Fibroblast of the aortic adventitia (primary cell): ENCODE data around the gene TRPM1. TPM values are rescaled to one million over a fixed set of nuclear protein-coding genes. Genes with fewer than 3 reads are reported as not detected.

Source experiments
- DNase-seq: peaks from one replicate; pipeline ENCODE4 v3.0.0-alpha.2; 2010; ENCODE audit warnings: low read depth
- H3K4me3 ChIP-seq: 2 replicates; pipeline ENCODE4 v1.5.1; 2011; ENCODE audit warnings: low read depth, mild to moderate bottlenecking, control low read depth, low read length, moderate library complexity
- CTCF ChIP-seq: IDR thresholded peaks from 2 replicates; pipeline ENCODE4 v1.5.1; 2011; ENCODE audit warnings: mild to moderate bottlenecking, low read length, control low read depth, inconsistent platforms; ENCODE audit not compliant: insufficient read depth
- total RNA-seq: library from RNA; depleted of rRNA; stranded (reverse); fragments of >200 nt; gene quantifications from 2 replicates; pipeline ENCODE4 v1.2.3, GENCODE V29; 2012; ENCODE audit warnings: low replicate concordance

TRPM1 gene
- not detected in 2 replicates for total RNA-seq

DNA sequence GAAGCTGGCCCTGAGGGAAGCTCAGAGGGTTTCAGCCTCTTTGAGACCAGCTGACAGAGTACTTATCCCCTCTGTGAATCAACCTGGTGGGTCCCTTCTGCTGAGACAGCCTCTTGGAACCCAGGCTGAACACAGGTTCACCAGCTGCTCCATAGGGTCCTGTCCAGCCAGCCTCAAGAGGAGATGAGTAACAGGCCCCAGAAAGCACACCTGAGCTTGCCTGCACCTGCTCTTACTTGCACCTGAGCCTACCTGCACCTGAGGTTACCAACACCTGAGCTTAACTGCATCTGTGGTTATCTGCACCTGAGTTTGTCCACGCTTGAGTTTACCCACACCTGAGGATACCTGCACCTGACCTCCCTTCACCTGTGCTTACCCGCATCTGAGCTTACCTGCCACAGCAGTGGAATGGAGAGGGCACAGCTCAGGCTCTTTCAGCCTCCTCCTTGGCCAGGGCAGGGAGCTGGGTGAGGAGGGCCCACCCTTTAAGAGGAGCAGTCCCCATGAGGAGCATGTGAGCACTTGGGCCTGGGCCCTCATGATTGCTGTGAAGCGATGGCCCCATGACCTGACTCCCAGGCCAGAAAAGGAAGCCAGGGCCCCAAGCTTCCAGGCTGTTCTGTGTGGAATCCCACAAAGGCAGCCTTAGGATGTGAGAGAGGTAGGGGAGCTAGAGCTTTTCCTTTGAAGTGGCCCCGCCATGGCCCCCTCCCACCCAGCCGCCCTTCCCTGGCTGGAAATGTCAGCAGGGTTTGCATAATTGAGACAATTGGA lies at the start of gene TRPM1:
Gene TRPM1, minus strand, starts transcription at position 464 of the 777 bp plus-strand sequence. CDS start 20,370 bp downstream, outside the sequence.
- TF ChIP-seq CTCF = no peak
- no peak for DNase-seq

DNA sequence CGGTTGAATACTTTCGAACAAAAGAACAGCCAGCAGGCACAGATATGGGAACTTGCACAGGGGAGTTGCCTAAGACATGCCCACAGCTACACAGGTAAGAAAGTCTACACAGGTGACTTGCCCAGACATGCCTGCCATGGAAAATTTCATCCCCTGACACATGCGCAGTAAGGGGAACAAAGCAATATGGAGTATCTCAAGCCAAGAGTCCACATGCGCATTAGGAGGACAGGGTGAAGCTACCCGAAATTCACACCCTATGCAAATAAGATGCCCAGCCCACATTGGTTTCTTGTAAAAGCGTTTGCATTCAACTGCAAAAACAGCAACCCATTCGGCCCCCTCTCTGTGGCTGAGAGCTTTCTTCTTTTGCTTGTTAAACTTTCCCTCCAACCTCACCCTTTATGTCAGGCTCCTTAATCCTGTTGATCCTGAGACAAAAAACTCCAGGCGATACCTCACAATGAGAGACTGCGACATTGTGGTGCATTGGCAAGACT lies 49.3 kb upstream of the TRPM1 start:
- no peak overlapping the region for H3K4me3 ChIP-seq
- TF ChIP-seq CTCF = no peak
- DNase-seq = no peak

More for the DNA sequence above, at the start of gene TRPM1:
- H3K4me3 ChIP-seq = no peak within 1 kb of the TSS

DNA sequence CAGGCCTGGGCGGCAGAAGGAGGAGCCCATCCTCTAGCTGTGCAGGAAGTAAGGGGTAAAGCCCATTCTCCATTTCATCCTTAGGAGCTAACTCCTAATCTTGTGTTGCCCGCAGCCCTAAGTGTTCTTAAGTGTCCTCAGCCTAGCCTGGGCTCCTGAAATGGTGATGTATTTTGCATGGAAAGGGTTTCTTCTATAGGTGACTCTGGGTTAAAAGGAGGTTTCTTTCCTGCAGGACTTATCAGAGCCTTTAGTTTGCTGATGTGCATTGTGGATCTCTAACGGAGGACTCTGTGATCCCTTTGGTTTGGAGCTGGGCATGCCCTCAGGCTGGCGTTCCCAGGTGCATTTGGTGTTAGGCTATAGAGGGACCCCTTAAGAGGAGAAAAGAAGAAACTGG lies 48.5 kb upstream of the TRPM1 start:
- H3K4me3 ChIP-seq = no peak overlapping the region
- no peak for DNase-seq
- no peak for TF ChIP-seq CTCF

- no peak overlapping the region for H3K4me3 ChIP-seq
- no peak for TF ChIP-seq CTCF
- no peak for DNase-seq
Observed at GRCh38 chr15:31149088-31149505, 47.6 kb upstream of the TRPM1 start.

DNA sequence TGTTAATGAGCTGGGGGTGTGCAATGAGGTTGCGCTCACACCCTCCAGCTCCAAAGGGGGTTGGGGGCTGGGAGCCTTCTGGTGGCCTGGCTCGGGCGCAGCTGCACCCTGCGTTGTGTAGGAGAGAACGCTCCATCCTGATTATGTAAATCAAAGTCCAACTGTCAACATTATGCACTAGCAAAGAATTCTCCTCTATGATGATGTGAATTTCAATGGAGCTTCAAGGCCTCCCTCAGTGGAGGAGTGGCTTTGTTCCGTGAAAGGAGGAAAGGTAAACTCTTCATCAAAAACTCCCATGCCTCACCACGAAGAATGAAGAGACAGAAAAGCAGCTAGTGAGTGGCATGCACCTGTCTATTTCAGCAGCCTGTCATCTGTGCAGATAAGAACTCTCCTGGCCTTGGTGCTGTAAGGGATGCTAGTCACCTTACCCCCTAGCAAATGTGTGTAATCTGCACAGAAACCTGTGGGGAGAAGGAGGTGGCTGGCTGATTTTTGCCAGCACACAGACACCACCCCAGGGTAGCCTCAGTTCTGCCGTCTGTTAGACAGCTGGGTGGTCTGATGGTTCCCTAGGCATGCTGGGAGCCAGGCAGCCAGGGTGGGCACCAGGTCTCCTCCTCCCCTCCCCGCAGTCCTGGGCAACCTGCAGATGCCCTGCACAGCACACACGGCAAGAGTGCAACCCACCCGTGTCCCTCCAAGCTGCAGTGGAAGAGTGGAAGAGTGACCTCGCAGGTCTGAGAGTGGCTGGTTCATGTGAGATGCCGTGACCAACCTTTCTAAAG lies 47.0 kb upstream of the TRPM1 start:
- no peak for TF ChIP-seq CTCF
- no peak for DNase-seq
- no peak overlapping the region for H3K4me3 ChIP-seq

- DNase-seq = no peak
- no peak for TF ChIP-seq CTCF
- no peak overlapping the region for H3K4me3 ChIP-seq
Observed at GRCh38 chr15:31147944-31148296, 46.4 kb upstream of the TRPM1 start.
